Right ventricle myocardium superior (tissue), 1 donor: ENCODE measurements around the gene PCAT6. TPM values are rescaled to one million over a fixed set of nuclear protein-coding genes. Genes with fewer than 3 reads are reported as not detected.
"Not testable (repeated sequence)": the region's sequence is repeated elsewhere in the genome, so short reads cannot be mapped to it uniquely, and the experiment has no call there.

Source experiments
- ATAC-seq: fragments of 200-7000 bp; cut with Tn5 transposase; one replicate; pipeline ENCODE4 v1.9.1; 2020; ENCODE audit warnings: mild to moderate bottlenecking; ENCODE audit not compliant: poor library complexity
- DNase-seq: peaks from one replicate; pipeline ENCODE4 v3.0.0-alpha.2; 2020
- intact Hi-C: fragments of 100-400 bp; cut with DNase I; formaldehyde crosslinking; loops from one replicate; pipeline ENCODE4 v1.11.2; 2022
- total RNA-seq: library from RNA; stranded (reverse); fragmentation: NEBNext Ultra II Directional; extraction: Animal tissue kit (Norgen Biotek cat#: 25700); gene quantifications from one replicate; pipeline ENCODE4 v1.2.1, GENCODE V29; 2021
- donor health status: DM: no; HTN: yes; CAD: no; lungs with severe emphysema.

PCAT6 gene
- total RNA-seq, 1 donor from 2014 or later: 1.0 TPM

DNA sequence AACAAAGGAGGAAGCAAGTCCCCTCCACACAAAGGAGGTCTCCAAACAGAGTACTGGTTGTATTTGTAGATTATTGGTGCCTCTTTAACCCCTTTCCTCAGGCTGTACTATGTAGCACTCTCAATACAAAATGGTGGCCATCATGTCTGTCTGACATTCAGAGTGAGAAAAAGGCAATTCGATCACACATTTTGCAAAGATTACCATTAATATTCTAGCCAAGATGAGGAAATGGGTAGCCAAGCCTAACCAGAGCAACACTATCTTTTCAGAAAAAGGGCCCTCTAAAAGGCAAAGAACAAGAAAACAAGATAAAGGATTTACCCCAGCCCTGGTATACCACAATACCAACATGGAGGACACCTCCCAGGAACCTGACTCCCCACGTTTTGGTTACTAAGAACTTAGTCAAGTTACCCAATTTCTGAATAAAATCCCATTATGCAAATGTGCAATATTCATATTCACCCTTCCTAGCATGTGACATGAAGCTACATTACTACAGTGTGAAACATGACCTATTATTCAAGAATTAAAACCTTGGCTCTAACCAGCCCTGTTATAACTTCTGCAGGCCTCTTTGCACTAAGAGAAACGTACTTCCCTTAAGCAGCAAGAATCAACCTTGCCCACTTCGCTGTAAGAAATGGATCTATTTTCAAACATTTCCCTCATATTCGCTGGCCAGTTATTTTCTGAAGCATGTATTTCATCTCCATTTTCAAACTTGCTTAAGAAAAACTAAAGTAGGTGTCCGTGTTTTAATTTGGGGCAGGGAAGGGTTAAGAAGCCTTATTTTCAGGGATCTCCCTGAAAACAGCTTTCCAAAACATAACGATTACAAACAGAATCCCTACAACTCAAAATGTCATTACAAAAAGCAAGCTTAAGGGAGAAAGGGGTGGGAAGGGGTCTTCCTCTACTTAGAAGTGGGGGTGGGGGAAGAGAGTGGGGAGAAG, 4.6 kb upstream of the PCAT6 start:
- intact Hi-C loops: no loop called here
- no peak for ATAC-seq
- DNase-seq: no peak

GRCh38 chr1:202806845-202807450, 3.8 kb upstream of the PCAT6 start:
- peak; percentile 47 for DNase-seq
- intact Hi-C loops: no loop called here
- ATAC-seq: no peak

DNA sequence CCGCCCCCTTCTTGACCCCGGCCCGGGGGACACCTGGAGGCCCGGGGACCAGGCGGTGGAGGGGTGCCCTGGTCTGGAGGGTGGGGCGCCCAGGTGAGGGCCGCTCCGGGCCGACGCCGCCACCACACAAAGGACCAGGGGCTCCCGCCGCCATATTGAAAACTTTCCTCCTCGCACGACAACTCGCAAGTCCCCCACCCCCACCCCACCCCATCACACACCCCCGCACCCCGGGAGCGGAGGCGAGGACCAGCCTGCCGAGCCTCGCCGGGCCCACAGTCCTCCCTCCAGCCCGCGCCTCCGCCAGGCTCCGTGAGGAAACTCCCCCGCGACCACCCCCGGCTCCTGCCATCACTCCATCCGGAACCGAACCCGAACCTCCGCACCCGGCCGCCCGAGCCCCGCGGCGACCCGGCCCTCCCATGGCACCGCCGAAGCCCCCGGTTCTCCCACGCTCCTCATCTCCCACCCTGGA, 3.3 kb upstream of the PCAT6 start:
- DNase-seq: peak; percentile 44
- intact Hi-C loops: no loop called here

DNA sequence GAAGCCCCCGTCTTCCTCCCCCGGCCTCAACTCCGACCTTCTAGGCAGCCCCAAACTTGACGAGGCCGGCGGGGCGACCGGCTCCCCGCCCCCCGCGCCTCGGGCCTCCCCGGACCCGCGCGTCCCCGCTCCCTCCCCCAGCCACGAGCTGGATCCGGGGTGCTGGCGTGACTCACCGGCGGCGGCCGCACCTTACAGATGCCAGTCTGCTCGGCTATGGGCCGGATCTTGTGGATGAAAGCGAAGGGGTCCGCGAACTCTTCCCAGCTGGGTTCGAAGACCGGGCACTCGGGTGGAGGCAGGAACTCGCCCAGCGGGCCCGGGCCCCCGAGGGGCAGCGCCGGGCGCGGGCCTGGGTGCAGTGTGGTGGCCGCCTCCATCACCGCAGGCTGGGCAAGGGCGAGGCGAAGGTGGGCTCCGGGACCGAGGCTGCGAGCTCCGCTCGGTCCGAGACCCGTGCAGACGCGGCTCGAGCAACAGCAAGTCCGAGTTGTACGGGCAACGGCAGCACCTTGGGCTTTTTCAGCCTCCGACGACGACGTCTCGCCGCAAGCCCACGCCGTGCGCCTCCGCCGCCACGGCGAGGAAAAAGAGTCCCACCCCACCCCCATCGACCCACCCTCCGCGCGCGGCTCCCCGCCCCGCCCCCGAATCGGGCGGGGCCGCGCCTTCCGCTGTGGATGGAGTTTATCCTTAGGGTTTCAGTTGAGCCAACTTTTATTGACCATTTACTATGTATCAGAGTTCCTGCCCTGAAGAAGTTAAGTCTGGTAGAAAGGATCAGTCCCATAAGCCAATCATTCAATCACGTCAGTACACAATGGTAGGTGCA, 2.6 kb upstream of the PCAT6 start, which contains the start of gene KDM5B:
Gene KDM5B (minus strand): TSS at position 496 of the 832 bp plus-strand sequence. CDS start 116 bp downstream, at position 380.
- DNase-seq: peak; percentile 84
- intact Hi-C loops: no loop called here
- peak; percentile 52 for ATAC-seq

More for the DNA sequence above, 3.3 kb upstream of the PCAT6 start:
- peak; percentile 7 for ATAC-seq

DNA sequence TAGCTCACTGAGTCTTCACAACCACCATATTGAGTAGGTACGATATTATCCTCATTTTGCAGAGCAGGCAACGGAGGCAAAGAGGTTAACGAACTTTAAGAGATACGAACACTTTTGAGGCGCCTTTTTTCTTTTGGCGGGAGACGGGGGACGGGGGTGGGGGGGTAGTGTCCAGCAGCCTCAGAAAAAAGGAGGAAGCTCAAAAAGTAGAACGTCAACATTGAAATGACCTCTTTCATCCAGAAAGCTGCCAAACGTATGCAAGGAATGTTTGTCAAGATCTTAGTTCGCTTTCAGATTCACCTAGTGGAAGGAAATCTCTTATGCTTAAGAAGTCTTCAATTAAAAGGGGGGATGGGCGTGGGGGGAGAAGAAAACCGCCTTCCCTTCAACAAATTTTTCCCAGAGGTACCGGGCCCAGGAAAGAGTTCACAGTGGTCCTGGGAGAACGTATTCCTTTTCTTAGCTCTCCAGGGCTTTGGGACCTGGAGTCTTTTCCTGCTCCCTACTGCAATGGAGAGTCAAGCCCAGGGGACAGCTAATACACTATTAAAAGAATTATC, 1.1 kb upstream of the PCAT6 start:
- intact Hi-C loops: loop anchor here (10.0 kb wide), 1 partner anchor 55 kb away; no protein-coding TSS in a partner anchor
- ATAC-seq (no peak), DNase-seq (no peak)

- no peak for DNase-seq
- intact Hi-C loops: loop anchor here (10.0 kb wide), 1 partner anchor 55 kb away; no protein-coding TSS in a partner anchor
- no peak for ATAC-seq
Measured at GRCh38 chr1:202810193-202810614, 550 bp upstream of the PCAT6 start.

GRCh38 chr1:202811296-202812175, 782 bp downstream of the PCAT6 start:
- ATAC-seq (peak; percentile 4), DNase-seq (peak; percentile 52)
- intact Hi-C loops: loop anchor here (10.0 kb wide), 1 partner anchor 53 kb away; no protein-coding TSS in a partner anchor

- intact Hi-C loops: loop anchor here (10.0 kb wide), 1 partner anchor 52 kb away; no protein-coding TSS in a partner anchor
- DNase-seq (no peak), ATAC-seq (no peak)
Measured at GRCh38 chr1:202812176-202813026, 1.6 kb downstream of the PCAT6 start.

GRCh38 chr1:202815120-202815519, 4.4 kb downstream of the PCAT6 start:
- ATAC-seq (no peak), DNase-seq (no peak)
- intact Hi-C loops: loop anchor here (10.0 kb wide), 1 partner anchor 50 kb away; no protein-coding TSS in a partner anchor

DNA sequence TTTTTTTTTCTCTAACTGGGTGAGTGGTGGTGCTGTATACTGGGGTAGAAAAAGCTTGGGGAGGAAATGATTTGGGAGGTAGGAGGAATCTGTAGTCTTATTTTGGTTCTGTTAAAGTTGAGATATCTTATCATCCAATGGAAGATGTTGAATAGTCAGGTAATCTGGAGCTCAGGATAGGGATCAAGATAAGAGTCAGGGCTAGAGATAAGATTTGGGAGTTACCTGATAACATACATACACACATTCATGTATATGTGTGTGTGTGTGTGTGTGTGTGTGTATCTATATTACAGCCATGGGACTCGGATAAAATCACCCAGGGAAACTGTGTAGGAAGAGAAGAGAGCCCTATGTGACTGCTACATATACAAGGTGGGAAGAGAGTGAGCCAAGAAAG, 8.1 kb downstream of the PCAT6 start:
- no peak for ATAC-seq
- no peak for DNase-seq
- intact Hi-C loops: loop anchor here (10.0 kb wide), 1 partner anchor 46 kb away; no protein-coding TSS in a partner anchor

GRCh38 chr1:202821467-202821866, 10.7 kb downstream of the PCAT6 start:
- ATAC-seq: no peak
- no peak for DNase-seq

GRCh38 chr1:202825748-202826147, 15.0 kb downstream of the PCAT6 start:
- no peak for DNase-seq
- ATAC-seq: no peak
- intact Hi-C loops: no loop called here

More at GRCh38 chr1:202821467-202821866, 10.7 kb downstream of the PCAT6 start:
- intact Hi-C loops: no loop called here

- ATAC-seq, intact Hi-C loops, DNase-seq: not testable (repeated sequence)
Measured at GRCh38 chr1:202829223-202829622, 18.5 kb downstream of the PCAT6 start.

GRCh38 chr1:202831906-202832305, 21.2 kb downstream of the PCAT6 start:
- no peak for DNase-seq
- ATAC-seq: no peak
- intact Hi-C loops: no loop called here

GRCh38 chr1:202834771-202835547, 24.2 kb downstream of the PCAT6 start:
- DNase-seq (no peak), ATAC-seq (no peak)
- intact Hi-C loops: no loop called here
